ENCODE results near the gene ALCAM.

DNA sequence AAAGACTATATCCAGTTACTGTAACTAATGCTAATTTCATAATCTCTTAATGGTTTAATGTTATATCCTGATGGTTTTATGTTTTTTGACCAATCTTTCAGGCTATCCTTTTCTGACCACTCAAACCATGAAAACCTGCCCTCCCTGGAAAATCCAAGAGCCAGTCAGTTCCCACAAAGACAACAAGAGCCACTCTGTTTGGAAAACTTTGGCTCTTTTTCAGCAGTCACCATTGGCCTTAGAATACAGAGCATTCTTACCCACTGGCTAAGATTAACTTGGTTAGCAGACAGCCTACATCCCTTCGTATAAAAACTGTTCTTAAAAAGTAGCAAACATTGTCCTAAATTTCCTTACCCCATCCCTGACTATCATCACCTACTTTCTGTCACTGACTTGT lies 32.9 kb downstream of the ALCAM start:
- TF ChIP-seq, protein P1, sequence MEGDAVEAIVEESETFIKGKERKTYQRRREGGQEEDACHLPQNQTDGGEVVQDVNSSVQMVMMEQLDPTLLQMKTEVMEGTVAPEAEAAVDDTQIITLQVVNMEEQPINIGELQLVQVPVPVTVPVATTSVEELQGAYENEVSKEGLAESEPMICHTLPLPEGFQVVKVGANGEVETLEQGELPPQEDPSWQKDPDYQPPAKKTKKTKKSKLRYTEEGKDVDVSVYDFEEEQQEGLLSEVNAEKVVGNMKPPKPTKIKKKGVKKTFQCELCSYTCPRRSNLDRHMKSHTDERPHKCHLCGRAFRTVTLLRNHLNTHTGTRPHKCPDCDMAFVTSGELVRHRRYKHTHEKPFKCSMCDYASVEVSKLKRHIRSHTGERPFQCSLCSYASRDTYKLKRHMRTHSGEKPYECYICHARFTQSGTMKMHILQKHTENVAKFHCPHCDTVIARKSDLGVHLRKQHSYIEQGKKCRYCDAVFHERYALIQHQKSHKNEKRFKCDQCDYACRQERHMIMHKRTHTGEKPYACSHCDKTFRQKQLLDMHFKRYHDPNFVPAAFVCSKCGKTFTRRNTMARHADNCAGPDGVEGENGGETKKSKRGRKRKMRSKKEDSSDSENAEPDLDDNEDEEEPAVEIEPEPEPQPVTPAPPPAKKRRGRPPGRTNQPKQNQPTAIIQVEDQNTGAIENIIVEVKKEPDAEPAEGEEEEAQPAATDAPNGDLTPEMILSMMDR (IDR thresholded peaks at IDR 0.05; ENCODE audit: extremely low read depth in 1 of 2, insufficient read depth in 1 of 2, low read depth in 1 of 2, low read length in 2 of 2) = no peak
- TF ChIP-seq POLR2AphosphoS5 (IDR thresholded peaks at IDR 0.05; ENCODE audit: insufficient read depth, low read depth, low read length) (no peak), FOS (IDR thresholded peaks at IDR 0.05; ENCODE audit: borderline replicate concordance, insufficient read depth, low read length) (no peak), POLR2A (IDR thresholded peaks at IDR 0.05; ENCODE audit: low read depth, low read length) (no peak), GATA2 (IDR thresholded peaks at IDR 0.05; ENCODE audit: insufficient read depth, insufficient read length, low read depth, low read length) (no peak), MYC (IDR thresholded peaks at IDR 0.05; ENCODE audit: low read depth, low read length) (no peak), EZH2 (IDR thresholded peaks at IDR 0.05; ENCODE audit: borderline replicate concordance, low read depth, low read length, severe bottlenecking) (no peak), JUN (IDR thresholded peaks at IDR 0.05; ENCODE audit: borderline replicate concordance, insufficient read depth, insufficient read length, low read depth) (no peak)
